HG02763 (cell line): ENCODE measurements around the gene PXMP2.

Experiments
- ATAC-seq: cut with Tn5 transposase; IDR thresholded peaks from one replicate; pipeline ENCODE4 v1.9.1; 2021; ENCODE audit warnings: mild to moderate bottlenecking, moderate library complexity; ENCODE audit not compliant: unreplicated experiment

PXMP2 gene

DNA sequence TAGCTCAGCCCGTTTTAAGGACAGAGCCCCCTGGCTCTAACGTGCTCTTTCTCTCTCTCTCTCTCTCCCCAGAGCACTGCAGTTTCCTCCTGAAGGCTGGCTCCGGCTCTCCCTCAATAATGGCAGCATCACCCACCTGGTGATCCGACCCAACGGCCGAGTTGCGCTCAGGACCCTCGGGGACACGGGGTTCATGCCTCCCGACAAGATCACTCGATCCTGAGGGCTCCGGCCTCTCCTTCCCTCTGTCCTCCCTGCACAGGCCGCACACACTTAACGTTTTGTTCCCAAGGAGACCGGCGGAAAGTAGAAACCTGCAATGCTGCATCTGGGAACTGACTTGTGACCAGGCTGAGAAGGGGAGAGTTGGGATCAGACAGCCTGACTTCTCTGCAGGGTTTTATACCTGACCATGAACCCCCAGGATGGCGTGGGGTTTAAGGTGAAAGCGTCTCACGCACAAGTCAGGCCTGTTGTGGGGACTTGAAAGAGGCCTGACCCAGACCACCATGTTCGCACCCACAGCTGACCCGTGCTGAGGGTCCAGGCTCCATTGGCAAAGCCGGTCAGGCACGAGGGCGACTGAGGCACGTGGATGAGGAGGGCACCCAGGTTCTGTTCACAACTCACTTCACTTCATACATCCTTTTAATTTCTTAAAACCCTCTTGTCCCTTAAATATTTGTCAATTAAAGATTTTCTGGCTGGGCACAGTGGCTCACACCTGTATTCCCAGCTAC is 33.4 kb downstream of the PXMP2 start:
- no peak for ATAC-seq

GRCh38 chr12:132723015-132723763 is 35.8 kb downstream of the PXMP2 start:
- ATAC-seq: no peak

DNA sequence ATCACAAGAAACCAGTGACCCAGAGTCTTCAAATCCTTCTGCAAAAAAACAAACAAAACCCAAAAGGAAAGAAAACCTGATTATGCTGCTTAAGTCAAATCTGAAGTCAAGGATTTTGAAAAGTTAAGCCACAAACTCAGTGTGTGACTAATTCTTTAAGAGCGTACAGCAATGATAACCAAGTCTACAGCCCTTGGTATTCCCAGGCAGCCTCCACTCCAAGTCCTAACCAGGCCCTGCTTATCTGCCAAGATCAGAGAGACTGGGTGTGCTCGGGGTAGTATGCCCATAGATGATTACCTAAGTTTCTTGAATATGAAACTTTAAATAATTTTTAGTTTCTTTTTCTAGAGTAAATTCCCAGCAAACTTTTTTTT is 36.4 kb downstream of the PXMP2 start:
- ATAC-seq: no peak

- ATAC-seq: no peak
These were observed 37.3 kb downstream of the PXMP2 start for GRCh38 chr12:132724506-132725241.

- ATAC-seq: no peak
These were observed 39.0 kb downstream of the PXMP2 start for GRCh38 chr12:132726386-132726785.

GRCh38 chr12:132727091-132727794 is 39.9 kb downstream of the PXMP2 start:
- ATAC-seq: no peak

- ATAC-seq: no peak
These were observed 41.1 kb downstream of the PXMP2 start for GRCh38 chr12:132728502-132728901.

DNA sequence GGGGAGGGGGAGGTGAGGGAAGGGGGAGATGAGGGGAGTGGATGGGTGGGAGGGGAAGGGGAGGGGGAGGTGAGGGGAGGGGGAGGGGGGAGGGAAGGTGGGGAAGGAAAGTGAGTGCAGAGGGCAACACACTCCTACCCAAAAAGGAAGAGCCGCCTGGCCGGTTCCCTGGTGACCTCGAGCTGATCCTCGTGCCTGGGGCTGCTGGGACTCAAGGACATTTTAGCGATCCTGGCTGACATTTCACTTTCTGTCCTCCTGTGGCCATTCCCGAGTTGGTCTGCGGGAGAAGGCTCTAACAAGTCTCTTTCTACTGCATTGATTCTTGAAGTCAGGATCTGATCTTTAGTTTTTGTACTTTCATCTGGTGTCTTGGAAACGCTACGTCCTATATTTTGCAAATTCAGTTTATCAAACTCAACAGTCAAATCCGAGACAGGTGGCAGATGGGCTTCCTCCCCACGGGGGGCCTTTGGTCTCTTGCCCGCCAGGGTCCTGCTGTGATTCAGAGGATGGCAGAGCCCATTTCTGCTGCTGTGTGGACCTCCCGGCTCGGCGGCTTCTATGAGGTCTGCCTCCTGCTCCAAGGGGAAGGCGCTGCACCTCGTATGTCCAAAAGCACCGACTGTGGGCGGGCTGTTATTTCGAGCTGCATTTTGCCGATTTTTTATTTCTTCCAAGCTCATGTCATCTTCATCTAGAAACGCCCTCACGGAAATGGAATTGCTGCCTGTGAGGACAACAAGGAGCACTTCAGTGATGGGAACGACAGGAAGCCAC is 42.3 kb downstream of the PXMP2 start:
- ATAC-seq: no peak

DNA sequence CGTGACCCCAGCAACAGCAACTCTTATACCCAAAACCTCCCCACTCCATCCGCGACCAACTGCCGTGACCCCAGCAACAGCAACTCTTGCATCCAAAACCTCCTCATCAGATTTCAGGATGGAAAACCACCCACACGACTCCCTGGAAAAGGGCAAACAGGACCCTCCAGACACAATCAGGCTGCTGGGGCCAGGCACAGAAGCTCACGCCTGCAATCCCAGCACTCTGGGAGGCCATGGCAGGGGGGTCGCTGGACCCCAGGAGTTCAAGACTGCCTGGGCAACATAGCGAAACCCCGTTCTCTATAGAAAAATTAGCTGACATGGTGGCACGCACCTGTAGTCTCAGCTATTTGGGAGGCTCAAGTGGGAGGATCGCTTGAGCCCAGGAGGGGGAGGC is 43.0 kb downstream of the PXMP2 start:
- ATAC-seq: no peak

GRCh38 chr12:132731574-132731973 is 44.2 kb downstream of the PXMP2 start:
- ATAC-seq: no peak

DNA sequence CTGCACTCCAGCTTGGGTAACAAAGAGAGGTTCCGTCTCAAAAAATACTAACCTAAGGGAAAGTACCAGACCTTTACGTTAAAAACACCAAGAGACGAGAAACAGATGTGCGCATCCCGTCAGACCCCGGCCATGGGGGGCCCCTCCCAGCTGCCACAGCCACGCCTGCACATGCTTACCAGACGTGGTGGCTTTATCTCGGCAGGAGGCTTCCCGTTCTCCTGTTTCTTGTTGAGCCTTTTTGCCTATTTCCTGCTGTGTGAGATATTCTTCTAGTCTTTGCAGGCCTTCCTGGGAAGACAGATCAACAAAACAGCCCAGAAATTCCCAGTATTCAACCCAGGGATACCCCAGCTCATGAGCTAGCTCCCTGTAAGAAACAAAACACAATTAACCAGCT is 46.8 kb downstream of the PXMP2 start:
- ATAC-seq: no peak

DNA sequence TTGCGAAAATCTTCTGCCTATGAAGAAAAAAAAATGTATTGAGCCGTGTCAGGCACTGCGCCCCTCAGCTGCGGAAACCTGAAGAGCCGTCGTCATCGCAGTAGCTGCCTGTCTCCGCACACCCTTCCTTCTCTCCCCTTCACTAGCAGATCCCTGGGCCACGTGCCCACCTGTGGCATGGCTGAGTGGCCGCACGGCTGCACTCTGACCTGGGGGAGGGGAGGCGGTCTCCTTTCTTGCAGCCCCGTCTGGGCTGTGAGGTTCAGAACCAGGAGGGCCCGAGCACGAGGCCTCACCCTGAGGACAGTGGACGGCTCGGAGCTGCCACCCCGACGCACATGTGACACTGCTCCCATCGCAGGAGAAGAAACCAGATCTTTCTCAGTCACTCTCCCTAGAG is 48.1 kb downstream of the PXMP2 start:
- ATAC-seq: no peak

DNA sequence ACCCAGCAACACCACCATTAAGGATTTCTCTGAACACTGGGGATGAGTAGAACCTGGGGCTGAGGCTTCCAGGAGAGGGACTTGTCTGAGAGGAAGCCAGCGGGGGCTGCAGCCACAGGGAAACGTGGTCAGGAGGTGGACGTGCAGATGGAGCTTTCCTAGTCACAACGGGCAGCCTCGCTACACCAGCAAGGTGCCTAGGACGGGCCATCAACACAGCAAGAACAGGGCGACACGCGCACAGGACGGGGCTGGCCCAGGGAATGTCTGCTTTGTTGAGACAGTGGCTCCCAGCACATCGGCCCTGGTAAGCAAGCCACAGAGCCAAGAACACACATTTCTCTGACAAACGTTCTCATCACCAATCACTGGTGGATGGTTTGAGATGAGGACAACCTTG is 49.0 kb downstream of the PXMP2 start:
- ATAC-seq: no peak

- no peak for ATAC-seq
These were observed 49.5 kb downstream of the PXMP2 start for GRCh38 chr12:132736913-132737312.

DNA sequence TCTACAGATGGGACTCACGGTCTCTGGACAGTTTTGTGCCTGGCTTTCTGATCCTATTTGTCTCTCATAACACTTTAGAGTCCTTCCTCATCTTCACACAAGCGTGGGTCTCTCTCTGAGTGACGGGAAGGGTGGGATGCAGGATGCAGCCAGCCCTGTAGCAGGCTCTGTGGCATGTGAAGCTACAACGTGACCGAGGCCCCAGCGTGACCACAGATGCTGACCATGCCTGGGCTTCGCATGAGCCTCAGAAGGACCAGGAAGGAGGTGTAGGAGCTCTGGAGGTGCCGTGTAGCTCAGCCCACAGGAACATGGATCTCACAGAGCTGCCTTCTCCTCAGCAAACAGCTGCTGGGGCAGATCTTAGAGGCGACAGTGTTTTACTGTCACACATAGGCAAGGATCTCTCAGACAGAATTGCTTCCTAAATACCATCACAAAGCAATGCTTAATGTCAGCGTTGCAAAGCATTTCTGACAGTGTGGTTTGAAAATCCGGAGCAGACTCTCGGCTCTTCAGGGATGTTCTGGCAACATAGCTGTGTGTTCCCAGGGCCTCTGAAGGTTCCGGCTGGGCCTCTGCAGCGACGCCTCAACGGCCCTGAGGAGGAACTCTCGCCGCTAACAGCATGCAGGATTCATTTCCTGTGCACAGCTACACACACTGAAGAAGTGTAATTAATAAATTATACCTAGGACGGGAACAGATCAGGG is 52.4 kb downstream of the PXMP2 start:
- no peak for ATAC-seq

GRCh38 chr12:132740313-132740646 is 52.9 kb downstream of the PXMP2 start:
- no peak for ATAC-seq

DNA sequence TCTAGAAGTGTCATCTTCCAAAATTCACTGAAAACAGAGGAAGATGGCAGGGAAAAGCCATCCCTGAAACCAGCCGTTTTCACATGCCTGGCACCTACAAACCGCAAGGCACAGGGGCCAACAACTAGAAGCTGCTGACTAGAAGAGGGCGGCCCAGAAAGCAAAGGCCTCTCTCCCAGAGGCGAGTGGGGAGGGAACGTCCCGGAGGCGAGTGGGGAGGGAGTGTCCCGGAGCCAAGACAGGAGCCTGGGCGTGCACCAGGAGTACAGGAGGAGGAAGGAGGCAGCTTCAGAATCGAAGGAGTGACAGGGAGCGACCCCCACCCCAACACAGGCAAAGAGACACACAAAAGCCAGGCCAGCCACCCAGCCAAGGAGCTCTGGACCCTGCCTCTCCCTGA is 53.3 kb downstream of the PXMP2 start:
- no peak for ATAC-seq

DNA sequence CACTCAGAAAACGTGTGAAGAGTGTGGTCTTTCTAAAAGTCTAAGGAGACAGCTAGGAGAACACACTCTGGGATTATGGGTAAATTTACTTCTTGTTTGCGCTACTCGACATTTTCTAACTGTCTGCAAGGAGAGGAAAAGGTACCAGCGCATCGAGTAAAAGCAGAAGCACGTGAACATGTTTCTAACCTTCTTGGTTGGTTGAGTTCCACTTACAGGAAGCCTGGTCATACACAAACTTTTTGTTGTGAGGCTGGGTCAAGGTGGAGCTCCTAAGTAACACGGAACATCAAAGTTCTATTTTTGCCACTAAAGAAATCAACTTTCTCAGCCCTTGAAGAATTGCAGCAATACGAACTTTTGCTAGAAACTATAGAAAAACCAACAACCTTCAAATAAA is 54.2 kb downstream of the PXMP2 start:
- no peak for ATAC-seq

DNA sequence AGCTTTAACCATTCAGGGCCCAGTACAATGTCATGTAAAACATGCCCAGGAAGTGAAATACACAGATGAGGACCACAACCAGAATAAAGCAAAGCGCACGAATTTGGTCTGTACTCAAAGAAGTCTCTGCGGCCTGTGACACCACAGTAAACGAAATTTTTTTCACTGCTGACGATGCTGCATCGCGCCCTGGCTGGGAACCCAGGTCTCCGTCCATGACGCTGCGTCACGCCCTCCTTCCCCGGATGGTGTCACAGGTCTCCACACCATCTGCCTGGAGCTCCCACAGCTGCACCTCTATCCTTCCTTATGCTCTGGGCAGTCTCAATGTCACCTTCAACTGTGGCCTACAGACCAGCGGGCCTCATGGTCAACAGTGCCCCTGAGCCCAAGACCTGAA is 56.4 kb downstream of the PXMP2 start:
- ATAC-seq: no peak

DNA sequence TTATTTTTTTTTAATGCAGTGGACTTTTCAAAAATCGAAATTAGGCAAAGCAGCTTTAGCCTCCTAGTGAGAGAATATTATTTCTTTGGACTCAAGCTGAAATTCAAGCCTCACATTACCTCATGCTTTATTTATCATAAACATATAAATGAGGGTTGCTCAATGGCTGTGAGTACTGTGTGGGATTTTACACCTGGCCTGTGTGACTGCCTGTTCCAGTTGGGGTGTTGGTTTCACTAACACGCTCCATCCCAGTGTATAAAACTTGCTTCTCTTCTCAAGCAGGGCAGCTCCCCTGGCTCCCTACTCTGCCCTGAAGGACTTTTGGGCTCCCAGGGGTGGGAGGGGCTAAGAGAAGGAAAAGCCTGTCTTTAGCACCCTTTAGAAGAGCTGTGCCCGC is 59.2 kb downstream of the PXMP2 start:
- ATAC-seq: no peak
